Measurements from ENCODE around the gene FRMD3.

DNA sequence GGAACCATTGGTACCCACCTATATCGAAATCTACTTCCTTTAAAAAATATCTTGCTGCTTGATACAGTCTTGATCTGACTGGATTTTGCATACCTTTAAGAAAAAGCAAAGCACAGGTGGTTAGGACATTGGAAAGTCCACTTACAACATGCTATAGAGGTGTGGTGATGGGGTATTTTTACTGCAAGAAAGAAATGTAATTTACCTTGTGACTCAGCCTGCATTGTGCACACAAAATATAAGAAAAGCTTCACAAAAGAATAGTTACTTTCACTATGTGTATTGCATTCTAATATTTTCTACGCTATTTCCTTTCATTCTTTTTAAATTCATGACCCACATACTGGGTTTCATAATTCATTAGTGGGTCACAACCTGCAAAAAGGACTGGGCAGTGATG is 239.1 kb downstream of the FRMD3 start:
- TF ChIP-seq SMAD3 (CRISPR knock-in tag; IDR thresholded peaks at IDR 0.05; ENCODE audit: borderline replicate concordance) = no peak
- no peak for TF ChIP-seq TCF7 (CRISPR knock-in tag; IDR thresholded peaks at IDR 0.05; ENCODE audit: low read depth)
- TF ChIP-seq JUN (CRISPR knock-in tag; IDR thresholded peaks at IDR 0.05) = no peak
- TF ChIP-seq, protein P1, sequence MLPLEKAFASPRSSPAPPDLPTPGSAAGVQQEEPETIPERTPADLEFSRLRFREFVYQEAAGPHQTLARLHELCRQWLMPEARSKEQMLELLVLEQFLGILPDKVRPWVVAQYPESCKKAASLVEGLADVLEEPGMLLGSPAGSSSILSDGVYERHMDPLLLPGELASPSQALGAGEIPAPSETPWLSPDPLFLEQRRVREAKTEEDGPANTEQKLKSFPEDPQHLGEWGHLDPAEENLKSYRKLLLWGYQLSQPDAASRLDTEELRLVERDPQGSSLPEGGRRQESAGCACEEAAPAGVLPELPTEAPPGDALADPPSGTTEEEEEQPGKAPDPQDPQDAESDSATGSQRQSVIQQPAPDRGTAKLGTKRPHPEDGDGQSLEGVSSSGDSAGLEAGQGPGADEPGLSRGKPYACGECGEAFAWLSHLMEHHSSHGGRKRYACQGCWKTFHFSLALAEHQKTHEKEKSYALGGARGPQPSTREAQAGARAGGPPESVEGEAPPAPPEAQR (CRISPR knock-in tag; IDR thresholded peaks at IDR 0.05) = no peak
- TF ChIP-seq, protein P2, sequence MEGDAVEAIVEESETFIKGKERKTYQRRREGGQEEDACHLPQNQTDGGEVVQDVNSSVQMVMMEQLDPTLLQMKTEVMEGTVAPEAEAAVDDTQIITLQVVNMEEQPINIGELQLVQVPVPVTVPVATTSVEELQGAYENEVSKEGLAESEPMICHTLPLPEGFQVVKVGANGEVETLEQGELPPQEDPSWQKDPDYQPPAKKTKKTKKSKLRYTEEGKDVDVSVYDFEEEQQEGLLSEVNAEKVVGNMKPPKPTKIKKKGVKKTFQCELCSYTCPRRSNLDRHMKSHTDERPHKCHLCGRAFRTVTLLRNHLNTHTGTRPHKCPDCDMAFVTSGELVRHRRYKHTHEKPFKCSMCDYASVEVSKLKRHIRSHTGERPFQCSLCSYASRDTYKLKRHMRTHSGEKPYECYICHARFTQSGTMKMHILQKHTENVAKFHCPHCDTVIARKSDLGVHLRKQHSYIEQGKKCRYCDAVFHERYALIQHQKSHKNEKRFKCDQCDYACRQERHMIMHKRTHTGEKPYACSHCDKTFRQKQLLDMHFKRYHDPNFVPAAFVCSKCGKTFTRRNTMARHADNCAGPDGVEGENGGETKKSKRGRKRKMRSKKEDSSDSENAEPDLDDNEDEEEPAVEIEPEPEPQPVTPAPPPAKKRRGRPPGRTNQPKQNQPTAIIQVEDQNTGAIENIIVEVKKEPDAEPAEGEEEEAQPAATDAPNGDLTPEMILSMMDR (IDR thresholded peaks at IDR 0.05) = no peak
- no peak for TF ChIP-seq SP1 (CRISPR knock-in tag; conservative IDR thresholded peaks at IDR 0.05)

All from WTC11 (cell line).